Dedifferentiated amniotic fluid mesenchymal stem cell (primary cell): Measurements from ENCODE around the gene ERC1.

Experiments
- DNase-seq: peaks from one replicate; pipeline ENCODE4 v3.0.0-alpha.2; 2016; ENCODE audit errors: extremely low spot score

ERC1 gene

DNA sequence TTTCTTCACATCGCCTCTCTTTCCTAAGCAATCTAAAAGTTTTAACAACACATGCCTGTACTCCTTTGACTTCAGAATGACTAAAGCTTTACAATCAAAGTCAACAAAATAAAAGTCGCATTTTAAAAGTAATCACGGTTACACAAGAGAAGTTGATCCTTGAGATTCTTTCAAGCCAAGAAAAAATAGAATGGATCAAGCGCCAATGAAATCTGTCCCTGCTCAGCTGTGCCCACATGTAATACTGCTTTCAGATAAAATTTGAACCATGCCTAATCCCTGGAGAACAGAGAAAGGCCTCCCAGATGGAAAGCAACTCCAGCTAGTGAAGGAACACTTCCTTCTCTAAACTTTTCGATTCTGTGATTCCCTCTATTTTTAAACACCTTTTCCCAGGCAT, 490.3 kb downstream of the ERC1 start:
- DNase-seq = no peak

DNA sequence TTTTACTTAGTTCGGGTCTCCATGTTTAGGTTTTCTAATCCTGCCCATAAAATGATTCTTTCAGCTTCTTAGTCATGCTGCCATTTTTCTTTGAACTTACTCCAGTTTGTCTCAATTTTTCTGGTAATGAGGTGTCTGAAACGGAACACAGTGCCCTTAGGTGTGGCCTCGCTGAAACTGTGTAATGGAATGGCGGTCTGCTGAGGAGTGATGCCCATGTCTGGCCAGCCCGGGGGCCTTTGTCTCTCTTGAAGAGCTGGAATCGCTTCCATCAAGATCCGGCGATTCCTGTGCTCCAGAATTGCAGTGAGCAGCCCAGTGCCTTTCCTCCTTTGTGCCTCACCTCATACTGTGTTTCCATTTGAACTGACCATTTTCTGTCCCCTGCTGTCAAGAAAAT, 490.9 kb downstream of the ERC1 start:
- DNase-seq = no peak

DNA sequence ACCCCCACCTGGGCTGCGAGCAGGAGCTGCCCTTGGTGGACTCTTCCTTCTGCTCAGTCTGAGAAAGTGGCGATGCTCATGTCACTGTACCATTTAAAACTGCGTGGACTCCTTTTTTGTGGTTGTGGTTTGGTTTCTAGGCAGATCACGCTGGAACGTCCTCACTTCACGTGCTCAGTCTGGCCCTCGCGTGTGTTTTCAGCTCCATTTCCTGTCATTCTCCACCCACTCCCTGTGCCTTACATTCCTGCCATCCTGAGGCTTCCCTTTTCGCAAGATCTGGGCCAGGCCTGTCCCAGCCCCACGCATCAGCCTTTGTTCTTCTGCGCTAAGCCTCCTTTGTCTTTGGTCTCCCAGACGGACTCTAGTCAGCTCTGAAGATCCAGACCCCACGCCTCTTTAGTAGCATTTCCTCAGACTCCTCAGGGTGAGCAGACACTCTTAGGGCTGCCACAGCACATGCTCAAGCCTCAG, 497.9 kb downstream of the ERC1 start:
- peak; percentile 42 for DNase-seq

DNA sequence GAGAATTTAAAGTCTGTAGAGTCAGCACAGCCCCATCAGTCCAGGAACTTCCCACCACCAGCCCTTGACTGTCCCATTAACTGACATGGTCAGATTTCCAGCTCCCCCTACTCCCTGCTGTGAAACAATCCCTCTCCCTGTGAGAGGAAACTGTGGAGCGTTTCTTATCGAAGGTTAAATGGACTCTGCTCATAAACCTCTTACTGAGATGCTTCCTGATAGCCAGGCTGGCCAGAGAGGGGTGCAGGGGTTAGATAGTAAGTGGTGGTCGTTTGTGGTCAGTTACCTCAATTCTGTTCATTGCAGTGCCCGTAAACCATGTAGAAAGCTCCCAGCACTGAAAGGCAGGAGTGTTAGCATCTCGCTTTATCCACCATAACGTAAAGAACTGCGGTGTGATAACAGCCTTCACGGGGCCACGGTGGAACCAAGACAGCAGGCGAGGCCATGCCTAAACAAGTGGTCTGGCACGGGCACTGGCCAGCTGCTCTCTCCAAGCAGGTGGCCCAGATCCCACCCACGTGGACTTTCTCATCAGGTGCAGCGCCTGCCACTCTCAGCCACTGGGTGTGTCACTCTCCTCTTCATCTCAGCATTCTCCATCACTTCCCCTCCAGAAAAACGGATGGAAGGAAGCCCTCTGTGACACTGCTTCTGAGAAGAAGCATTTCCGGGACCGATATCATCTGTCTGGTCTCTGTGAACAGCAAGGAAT, 501.1 kb downstream of the ERC1 start:
- no peak for DNase-seq

DNA sequence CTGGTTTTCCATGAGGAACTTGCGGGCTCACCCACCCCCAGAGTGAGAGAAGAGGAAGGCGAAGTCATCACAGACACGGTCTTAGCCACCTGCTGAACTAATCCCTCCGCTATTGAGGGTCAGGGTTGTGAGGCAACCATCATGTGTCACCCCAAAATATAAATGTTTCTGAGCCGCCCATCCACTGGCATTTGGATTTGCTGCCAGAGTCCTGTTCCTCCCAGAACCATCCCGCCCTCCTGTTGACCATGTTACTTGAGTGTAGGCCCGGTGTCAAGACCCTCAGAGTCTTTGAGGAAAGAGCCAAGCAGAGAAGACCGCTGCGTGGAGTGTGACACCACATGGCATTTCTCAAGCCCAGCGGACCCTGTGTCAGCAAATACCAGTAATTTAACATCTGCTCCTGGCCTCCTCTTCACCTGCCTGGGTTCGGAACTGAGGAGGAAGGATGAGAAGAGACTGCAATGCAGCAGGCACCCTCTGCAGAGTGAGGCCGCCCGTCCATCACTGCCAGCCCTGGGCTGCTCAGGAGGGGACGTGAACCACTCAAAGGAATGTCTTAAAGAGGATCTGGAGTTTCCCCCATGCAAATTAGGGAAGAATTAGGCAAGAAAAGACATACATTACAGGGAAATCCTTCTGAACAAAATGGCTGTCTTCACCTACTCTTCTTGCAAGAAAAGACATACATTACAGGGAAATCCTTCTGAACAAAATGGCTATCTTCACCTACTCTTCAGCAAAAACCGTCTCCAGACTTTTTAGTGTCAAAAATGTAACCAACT, 502.9 kb downstream of the ERC1 start:
- no peak for DNase-seq

DNA sequence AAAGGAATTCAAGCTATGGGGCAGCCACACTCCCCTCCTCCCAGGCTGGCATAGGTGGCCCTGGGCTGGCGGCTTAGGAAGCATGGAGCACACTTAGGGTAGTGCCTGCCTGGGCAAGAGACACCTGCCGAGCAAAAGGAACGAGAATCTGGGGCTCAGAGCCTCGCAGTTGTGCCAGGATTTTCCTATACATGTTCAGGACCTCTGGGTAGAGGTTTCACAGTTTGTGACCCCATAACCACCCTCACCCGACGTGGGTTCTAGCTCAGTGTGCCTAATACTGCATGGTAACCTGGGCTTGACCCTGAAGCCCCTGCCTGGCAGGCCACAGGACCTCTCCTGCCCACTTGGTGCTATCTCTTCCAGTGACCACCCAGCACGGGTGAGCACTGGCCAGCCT, 503.8 kb downstream of the ERC1 start:
- DNase-seq = no peak

DNA sequence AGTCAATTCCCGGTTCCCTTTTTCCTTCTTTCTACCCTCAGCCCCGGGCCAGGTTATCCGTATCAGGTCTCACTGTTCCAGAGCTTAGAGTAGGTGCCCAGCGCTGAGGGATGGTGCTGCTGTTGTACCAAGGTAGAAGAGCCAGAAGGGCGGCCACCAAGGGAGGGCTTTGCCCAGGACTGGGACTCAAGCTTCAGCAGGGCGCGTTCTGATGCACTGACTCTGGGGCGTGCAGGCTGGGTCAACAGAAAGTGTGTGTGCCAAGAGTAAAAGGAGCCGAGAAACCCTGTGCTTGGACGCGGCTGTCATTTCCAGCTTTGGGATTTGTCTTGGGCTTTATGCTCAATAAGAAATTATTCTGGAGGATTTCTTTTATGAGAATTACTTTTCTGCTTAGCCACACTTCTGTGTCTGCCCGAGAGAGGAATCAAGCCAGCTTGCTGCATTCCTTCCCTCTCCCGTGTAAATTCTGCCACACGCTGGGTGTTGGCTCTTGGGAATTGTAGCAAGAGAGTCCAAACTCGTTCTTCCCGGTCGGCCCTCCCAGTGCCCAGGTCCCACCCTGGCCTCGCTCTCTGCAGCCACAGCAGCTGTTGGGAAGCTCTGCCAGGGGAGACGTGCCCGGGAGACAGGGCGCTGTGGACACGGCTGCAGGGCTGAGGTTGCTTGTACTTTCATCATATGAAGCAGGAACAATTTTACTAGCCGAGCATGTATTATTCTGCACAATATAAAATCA, 505.3 kb downstream of the ERC1 start:
- peak; percentile 84 for DNase-seq

DNA sequence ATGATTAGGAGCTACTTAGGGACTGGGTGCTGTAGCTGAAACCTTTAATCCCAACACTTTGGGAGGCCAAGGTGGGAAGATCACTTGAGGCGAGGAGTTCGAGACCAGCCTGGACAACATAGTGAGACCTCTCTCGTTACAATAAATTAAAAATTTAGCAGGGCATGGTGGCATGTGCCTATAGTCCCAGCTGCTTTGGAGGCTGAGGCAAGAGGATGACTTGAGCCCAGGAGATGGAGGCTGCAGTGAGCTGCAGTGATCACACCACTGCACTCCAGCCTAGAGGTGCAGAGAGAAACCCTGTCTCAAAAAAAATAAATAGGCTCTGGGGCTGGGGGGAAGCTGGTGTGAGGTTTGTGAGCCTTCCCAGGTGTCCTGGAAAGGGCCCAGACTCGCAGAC, 506.1 kb downstream of the ERC1 start:
- no peak for DNase-seq

DNA sequence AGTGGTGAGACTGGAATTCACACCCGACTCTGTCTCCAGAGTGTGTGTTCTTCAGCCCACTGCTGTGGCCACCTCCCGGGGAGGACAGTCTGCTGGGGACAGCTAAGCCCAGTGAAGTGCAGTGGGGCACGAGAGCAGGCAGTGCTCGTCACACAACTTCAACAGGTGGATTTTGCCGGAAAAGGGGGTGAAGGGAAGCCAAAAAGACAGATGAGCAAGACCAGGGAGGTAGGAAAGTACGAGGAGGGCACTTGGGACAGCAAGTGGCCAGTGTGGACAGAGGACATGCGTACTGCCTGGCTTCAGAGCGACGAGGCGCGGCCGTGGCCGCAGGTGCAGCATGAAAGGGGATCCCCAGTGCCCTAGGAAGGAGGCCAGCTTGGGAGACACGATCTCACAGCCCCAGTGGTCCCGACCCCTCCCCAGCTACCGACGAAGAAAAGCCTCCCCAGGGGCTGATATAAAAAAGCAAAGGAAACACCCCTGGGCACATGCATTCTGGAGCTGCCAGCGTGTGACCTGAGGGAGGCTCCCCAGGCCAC, 507.2 kb downstream of the ERC1 start:
- no peak for DNase-seq

DNA sequence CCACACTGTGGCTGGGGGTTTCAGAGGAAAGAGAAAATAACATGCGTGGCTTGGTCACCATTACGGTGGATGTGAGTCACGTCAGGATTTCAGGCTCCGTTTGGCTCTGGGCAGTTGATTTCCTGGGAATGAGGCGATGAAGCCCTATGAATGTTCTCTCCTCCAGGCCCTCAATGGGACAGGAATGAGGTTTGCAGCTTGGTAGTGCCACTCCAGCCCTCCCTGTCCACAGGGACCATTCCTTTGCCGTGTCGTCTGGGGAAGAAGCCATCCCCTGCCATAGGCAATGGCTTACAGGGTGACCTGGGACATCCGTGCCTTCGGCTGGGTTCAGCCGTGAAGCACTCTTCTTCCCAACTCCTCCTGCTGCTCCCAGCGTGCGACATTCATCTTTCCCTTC, 508.3 kb downstream of the ERC1 start:
- DNase-seq = no peak

DNA sequence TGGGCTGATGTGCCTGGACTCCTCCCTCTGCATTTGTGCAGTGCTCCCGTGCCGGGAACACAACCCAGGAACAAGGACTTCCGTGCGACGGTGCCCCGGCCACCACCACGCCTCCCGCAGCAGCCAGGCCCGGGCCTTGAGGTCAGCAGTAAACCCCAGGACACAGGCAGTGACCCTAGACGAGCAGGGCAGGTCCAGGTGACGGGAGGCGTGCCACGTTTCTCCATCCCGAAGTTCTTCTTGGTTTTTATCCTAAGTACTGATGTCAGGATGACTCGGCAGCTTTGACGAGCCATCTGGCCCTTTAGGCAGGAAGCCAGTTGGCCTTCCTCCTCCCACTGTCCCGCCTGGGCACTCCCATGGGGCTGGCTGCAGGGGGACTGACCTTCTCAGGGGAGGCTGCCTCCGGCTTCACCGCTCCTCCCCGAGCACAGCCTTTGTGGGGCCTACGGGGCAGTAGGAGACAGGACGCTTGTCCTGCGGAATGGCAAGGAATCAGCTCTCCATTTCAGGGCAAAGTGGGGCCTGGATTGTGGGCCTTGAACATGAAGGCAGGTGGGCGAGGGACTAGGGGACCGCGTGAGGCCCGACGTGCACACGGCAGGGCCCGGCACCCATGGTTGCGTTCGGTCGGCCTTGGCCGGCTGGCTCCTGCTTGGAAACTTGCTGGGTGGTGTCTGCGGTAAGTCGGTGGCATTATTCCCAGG, 509.2 kb downstream of the ERC1 start:
- no peak for DNase-seq

DNA sequence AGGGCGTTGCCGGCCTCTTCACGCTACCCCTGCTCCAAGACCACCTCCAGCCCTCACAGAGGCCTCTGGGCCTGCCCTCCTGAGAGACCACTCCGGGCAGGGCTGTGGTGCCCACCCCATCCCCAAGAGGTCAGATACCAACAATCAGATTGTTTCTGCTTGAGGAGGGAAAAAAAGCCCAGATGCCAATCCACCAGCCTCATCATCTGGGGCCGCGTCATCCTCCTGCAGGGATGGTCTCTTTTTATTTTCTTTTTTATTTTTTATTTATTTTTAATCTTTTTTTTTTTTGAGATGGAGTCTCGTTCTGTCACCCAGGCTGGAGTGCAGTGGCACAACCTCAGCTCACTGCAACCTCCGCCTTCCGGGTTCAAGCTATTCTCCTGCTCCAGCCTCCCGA, 510.0 kb downstream of the ERC1 start:
- DNase-seq = no peak

DNA sequence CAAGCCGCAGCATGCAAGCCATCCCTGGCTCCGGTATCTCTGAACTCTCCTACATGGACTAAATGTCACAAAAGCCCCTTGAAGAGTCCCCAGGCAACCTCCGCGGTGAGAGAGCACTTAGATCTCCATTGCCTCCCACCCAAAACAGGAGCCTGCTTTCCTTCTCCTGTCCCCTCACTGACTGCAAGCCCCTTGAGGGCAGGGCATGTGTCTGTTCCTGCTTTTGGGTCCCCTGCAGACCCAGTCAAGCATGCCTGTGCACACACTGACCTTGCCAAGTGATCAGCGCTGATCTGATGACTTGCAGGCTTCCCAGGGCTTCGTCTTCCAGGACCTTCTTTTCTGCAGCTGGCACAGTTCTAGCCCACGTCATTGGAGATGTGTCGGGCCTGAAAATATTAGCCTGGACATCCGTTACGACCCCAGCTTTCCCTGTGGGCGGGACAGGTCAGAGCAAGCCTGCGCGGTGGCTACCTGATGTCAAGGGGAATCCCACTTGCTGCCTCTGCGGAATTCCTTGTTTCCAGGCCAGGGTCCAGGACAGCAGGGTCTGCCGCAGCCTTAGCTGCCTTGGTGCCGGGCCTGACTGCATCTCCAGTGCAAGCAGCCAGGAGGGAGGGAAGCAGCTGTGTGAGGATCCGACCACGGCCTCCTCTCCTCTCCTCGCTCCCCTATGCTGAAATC, 510.8 kb downstream of the ERC1 start:
- no peak for DNase-seq

DNA sequence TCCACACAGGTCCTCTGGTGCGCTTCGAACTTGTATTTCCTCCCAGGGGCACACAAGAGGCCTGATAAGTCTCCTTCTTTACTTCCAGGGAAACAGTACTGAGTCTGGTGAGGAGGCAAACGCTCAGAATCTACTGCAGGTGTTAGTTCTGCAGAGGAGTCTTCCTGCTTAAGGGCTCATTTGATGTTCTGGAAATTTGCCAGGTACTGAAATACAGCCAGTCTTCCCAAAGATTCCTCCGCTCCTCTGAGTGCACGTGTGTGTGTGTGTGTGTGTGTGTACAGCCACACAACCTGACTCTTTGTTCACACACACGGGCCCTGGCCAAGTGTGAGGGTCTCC, 511.3 kb downstream of the ERC1 start:
- DNase-seq = no peak

DNA sequence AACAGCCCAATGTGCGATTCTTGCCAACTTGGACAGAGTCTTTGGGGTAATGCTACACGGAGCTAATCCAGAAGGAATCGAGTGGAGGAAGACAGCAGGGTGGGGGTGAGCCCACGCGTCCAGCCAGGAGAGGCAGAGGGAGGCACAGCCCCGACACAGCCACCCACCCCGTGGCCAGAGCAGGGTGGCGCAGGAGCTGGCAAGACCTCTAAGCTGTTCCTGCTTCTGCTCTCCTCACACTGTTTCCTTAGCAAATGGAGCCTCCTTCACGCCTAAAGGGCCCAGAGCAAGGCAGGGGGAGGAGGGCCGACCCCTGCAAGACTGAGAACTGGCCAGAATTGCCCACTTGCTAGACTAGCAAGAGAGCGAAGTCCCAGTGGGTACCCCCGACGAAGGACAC, 511.8 kb downstream of the ERC1 start:
- DNase-seq = no peak

DNA sequence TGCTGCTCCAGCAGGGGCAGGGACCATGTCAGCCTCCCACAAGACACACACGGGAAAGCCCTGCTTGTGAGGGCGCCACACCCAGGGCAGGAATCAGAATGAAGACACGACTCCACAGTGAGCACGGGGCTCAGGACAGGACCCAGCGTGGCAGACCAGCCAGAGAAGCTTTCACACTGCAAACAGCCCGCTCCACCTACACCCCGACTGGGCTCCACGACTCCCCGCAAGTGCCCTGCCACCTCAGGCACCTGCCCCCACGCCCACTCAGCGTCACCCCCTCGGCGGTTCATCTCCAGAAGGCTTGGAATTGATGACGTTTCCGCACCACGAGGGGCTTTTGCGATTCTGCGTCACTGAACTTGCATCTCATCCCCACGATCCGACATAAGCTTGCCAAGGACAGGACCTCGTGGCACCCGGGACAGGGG, 512.3 kb downstream of the ERC1 start:
- DNase-seq = no peak

DNA sequence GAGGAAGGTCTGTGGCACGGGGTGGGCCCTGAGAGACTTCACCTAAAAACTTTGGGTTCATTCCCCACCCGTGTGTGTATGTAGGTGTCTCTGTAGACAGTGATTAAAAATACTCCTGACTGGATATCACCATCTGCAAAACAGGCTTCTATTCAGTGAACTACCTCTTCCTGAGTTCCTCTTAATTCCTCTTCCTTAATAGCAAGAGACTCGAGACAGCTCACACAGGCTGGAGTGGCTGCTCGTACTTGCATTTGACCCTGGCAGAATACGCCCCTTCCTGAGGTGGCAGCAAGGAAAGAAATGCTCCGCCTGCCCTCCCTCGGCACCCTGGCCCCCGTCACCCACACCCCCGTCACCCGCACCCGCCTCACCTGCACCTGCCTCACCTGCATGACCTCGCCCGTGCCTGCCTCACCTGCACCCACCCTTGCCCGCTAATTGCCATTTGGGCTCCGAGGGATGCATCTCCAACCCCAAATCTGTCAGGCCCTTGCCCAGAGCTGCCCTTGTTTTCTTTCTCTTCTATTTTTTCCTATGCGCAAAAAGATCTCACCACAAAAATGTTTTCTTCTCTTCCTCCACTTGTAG, 513.4 kb downstream of the ERC1 start:
- DNase-seq = no peak

DNA sequence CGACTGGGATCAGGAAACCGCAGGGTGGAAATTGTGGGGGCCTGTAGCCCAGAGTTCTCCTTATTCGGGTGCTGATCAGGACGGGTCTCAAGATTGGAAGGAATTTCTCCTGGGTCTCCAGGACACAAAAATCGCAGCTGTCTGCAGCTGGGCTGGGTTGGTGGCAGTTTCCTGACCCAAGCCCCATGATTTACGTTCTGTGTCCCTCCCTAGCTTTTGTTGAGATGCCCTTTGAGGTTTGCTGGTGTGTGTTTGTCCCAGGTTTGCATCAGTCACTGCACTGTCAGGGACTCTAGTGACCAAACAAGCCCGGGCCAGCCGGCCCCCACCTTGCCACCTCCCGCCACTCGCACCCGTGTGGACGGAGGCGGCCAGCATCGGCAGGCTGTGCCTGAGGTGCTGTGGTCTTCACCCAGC, 513.9 kb downstream of the ERC1 start:
- DNase-seq = no peak

DNA sequence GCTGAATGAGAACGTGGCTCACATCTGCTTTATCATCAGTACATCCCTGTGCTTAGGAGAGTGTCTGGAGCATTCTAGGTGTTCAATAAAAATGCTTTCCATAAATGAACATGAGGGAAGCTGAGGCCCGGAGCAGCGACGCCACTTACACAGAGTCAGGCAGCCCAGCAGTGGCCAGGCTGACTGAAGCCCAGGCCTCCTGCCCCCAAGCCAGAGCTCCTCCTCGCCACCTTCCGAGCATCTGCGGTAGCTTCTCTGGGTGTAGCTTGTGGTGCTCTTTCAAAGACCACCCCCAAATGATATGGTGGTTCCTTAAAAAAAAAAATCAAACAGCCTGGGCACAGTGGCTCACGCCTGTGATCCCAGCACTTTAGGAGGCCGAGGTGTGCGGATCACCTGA, 514.6 kb downstream of the ERC1 start:
- DNase-seq = no peak

DNA sequence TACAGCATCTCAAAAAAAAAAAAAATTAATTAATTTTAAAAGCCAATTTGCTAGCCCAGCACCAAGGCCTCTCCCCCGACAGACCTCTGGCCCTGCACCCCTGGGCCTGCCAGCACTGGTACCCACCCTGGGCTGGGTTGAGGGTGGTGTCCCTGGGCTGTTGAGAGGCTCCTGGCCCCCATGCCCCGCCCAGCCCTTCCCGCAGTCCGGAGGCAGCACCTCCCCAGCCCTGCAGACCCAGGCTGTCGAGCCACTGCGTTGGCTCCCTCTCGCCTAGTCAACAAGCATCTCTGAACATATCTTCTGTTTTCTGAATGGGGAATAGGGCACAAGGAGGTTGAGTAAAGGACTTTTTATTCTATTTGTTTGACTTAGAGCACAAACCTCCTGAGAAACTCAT, 516.3 kb downstream of the ERC1 start:
- no peak for DNase-seq
